HCT116 (cell line): ENCODE data around the gene ITPR1. TPM values are rescaled to one million over a fixed set of nuclear protein-coding genes. Genes with fewer than 3 reads are reported as not detected.

Experiments
- ATAC-seq: fragments of 200-7000 bp; cut with Tn5 transposase; 2 replicates; pipeline ENCODE4 v1.9.1; 2020; ENCODE audit warnings: mild to moderate bottlenecking, moderate library complexity
- BruUV-seq: library from RNA; stranded (reverse); fragments of 400-500 nt; replicated peaks from 2 replicates; lab custom pipeline; 2021; lab: Mats Ljungman, UMichigan
- CTCF ChIA-PET: fragments of 300-600 bp; sonication (Branson Sonifier 250); formaldehyde crosslinking; loops from one replicate; lab custom pipeline; 2021; ENCODE audit warnings: antibody characterized with exemption; lab: Charles Lee
- POLR2A ChIA-PET: fragments of 300-600, 350-600 bp; sonication (Branson Sonifier 250); formaldehyde crosslinking; loops from one replicate; lab custom pipeline; 2021; ENCODE audit warnings: antibody characterized with exemption; lab: Charles Lee
- RAD21 ChIA-PET, 2 experiments: fragments of 300-600 bp; sonication (Branson Sonifier 250); formaldehyde crosslinking; loops; one replicate each; lab custom pipeline; 2023; ENCODE audit warnings: low total read pairs in 2 of 2; ENCODE audit not compliant: uncharacterized antibody in 2 of 2, unreplicated experiment in 2 of 2, low non-redundant PET in 1 of 2; lab: Charles Lee
- DNase-seq: peaks from one replicate; pipeline ENCODE4 v3.0.0-alpha.2; 2010; ENCODE audit warnings: low read depth, low spot score
- H2AFZ ChIP-seq: fragments of 200-600 bp; shearing (Covaris generic), sonication (generic); 2 replicates; pipeline ENCODE4 v1.6.1; 2017; ENCODE audit warnings: low read depth, mixed run types, mixed read lengths, antibody characterized with exemption, low read length; ENCODE audit not compliant: poor library complexity, severe bottlenecking
- H3K27ac ChIP-seq: 2 replicates; pipeline ENCODE4 v1.5.1; 2012; ENCODE audit warnings: low read depth, low read length
- H3K27me3 ChIP-seq: fragments of 200-600 bp; sonication (generic); 2 replicates; pipeline ENCODE4 v1.6.1; 2016; ENCODE audit warnings: mixed run types, low read length, mixed read lengths; ENCODE audit not compliant: insufficient read depth
- H3K36me3 ChIP-seq, 2 experiments: fragments of 200-500 bp in 1 of 2; fragments of 200-600 bp in 1 of 2; sonication (Bioruptor generic) in 1 of 2; sonication (generic) in 1 of 2; 2 replicates each; pipeline versions ENCODE4 v1.5.1 to v1.6.1; 2014 to 2016; ENCODE audit warnings: low read length in 2 of 2, inconsistent platforms in 1 of 2, mixed read lengths in 1 of 2, mixed run types in 1 of 2; ENCODE audit not compliant: insufficient read depth in 2 of 2, control insufficient read depth in 1 of 2
- H3K4me1 ChIP-seq, 2 experiments: fragments of 200-600 bp in 1 of 2; sonication (generic) in 1 of 2; 2 replicates each; pipeline versions ENCODE4 v1.5.1 to v1.6.1; 2012 to 2017; ENCODE audit warnings: low read length in 2 of 2, inconsistent platforms in 1 of 2, mild to moderate bottlenecking in 1 of 2, mixed read lengths in 1 of 2, mixed run types in 1 of 2, moderate library complexity in 1 of 2; ENCODE audit not compliant: insufficient read depth in 2 of 2, control insufficient read depth in 1 of 2
- H3K4me2 ChIP-seq: fragments of 200-600 bp; sonication (generic); 2 replicates; pipeline ENCODE4 v1.6.1; 2017; ENCODE audit warnings: mixed run types, low read length, mixed read lengths
- H3K4me3 ChIP-seq, 2 experiments: fragments of 200-600 bp in 1 of 2; sonication (generic) in 1 of 2; replicated peaks in 1 of 2; 2 replicates each; pipeline ENCODE4 v1.5.1; 2011 to 2016; ENCODE audit warnings: low read length in 2 of 2, control low read depth in 1 of 2, low read depth in 1 of 2, mild to moderate bottlenecking in 1 of 2, mixed read lengths in 1 of 2, mixed run types in 1 of 2
- H3K79me2 ChIP-seq: fragments of 200-600 bp; sonication (generic); 2 replicates; pipeline ENCODE4 v1.6.1; 2017; ENCODE audit warnings: mild to moderate bottlenecking, mixed run types, low read length, moderate library complexity, mixed read lengths; ENCODE audit not compliant: insufficient read depth
- H3K9ac ChIP-seq: fragments of 200-600 bp; sonication (generic); 2 replicates; pipeline ENCODE4 v1.6.1; 2016; ENCODE audit warnings: low read length, mixed read lengths
- H3K9me2 ChIP-seq: fragments of 200-600 bp; sonication (generic), shearing (Covaris generic); 2 replicates; pipeline ENCODE4 v1.6.1; 2017; ENCODE audit warnings: mixed run types, mild to moderate bottlenecking, moderate library complexity; ENCODE audit not compliant: insufficient read depth
- H3K9me3 ChIP-seq, 2 experiments: fragments of 200-500 bp in 1 of 2; fragments of 200-600 bp in 1 of 2; sonication (Bioruptor generic) in 1 of 2; sonication (generic) in 1 of 2; 2 replicates each; pipeline ENCODE4 v1.6.1; 2014 to 2017; ENCODE audit warnings: low read length in 2 of 2, mixed read lengths in 2 of 2, inconsistent platforms in 1 of 2, low read depth in 1 of 2, mild to moderate bottlenecking in 1 of 2, mixed run types in 1 of 2, moderate library complexity in 1 of 2; ENCODE audit not compliant: control insufficient read depth in 1 of 2, insufficient read depth in 1 of 2
- H4K20me1 ChIP-seq: fragments of 200-600 bp; sonication (generic), shearing (Covaris generic); 2 replicates; pipeline ENCODE4 v1.6.1; 2017; ENCODE audit warnings: mixed run types, mild to moderate bottlenecking, moderate library complexity; ENCODE audit not compliant: insufficient read depth
- ATF3 ChIP-seq: IDR thresholded peaks from 2 replicates; pipeline ENCODE4 v1.6.1; 2012
- CBX3 ChIP-seq: IDR thresholded peaks from 2 replicates; pipeline ENCODE4 v1.6.1; 2012; ENCODE audit warnings: low read depth
- ELF1 ChIP-seq: IDR thresholded peaks from 2 replicates; pipeline ENCODE4 v1.6.1; 2012; ENCODE audit warnings: low read depth, borderline replicate concordance
- EZH2phosphoT487 ChIP-seq: fragments of 200-600 bp; IDR thresholded peaks from 2 replicates; pipeline ENCODE4 v1.6.1; 2018; ENCODE audit warnings: antibody characterized with exemption, borderline replicate concordance
- JUND ChIP-seq: IDR thresholded peaks from 2 replicates; pipeline ENCODE4 v1.6.1; 2012
- MAX ChIP-seq: IDR thresholded peaks from 2 replicates; pipeline ENCODE4 v1.6.1; 2012
- POLR2A ChIP-seq: IDR thresholded peaks from 2 replicates; pipeline ENCODE4 v1.7.0; 2011; ENCODE audit warnings: borderline replicate concordance; ENCODE audit not compliant: insufficient read depth, insufficient read length; ENCODE audit errors: extremely low read depth
- POLR2AphosphoS5 ChIP-seq: IDR thresholded peaks from 2 replicates; pipeline ENCODE4 v1.6.1; 2011; ENCODE audit warnings: mild to moderate bottlenecking, low read depth, low read length, moderate library complexity
- RAD21 ChIP-seq: IDR thresholded peaks from 2 replicates; pipeline ENCODE4 v1.6.1; 2012; ENCODE audit warnings: low read depth, mild to moderate bottlenecking
- SIN3A ChIP-seq: IDR thresholded peaks from 2 replicates; pipeline ENCODE4 v1.6.1; 2012; ENCODE audit warnings: low read depth
- SP1 ChIP-seq: IDR thresholded peaks from 2 replicates; pipeline ENCODE4 v1.6.1; 2012; ENCODE audit warnings: low read depth
- TCF7L2 ChIP-seq: IDR thresholded peaks from 2 replicates; pipeline ENCODE4 v1.7.0; 2011; ENCODE audit warnings: borderline replicate concordance, inconsistent platforms; ENCODE audit not compliant: insufficient read depth, insufficient read length; ENCODE audit errors: extremely low read depth
- YY1 ChIP-seq: IDR thresholded peaks from 2 replicates; pipeline ENCODE4 v1.6.1; 2011; ENCODE audit warnings: low read length, low read depth, moderate library complexity, mild to moderate bottlenecking; ENCODE audit not compliant: insufficient replicate concordance; ENCODE audit errors: extremely low read depth
- ZBTB33 ChIP-seq: IDR thresholded peaks from 2 replicates; pipeline ENCODE4 v1.6.1; 2011; ENCODE audit warnings: mild to moderate bottlenecking, low read length, moderate library complexity; ENCODE audit not compliant: insufficient replicate concordance; ENCODE audit errors: extremely low read depth
- ZNF274 ChIP-seq: fragments of 200-500 bp; sonication (Bioruptor generic); IDR thresholded peaks from 2 replicates; pipeline ENCODE4 v1.6.1; 2014; ENCODE audit warnings: mild to moderate bottlenecking, low read depth, low read length, inconsistent platforms
- intact Hi-C: fragments of 100-400 bp; cut with micrococcal nuclease; formaldehyde crosslinking; loops from 2 replicates; pipeline ENCODE4 v1.10.0; 2022
- total RNA-seq: library from RNA; stranded (reverse); gene quantifications from one replicate; pipeline ENCODE4 v1.2.1, GENCODE V29; 2021; ENCODE audit not compliant: unreplicated experiment
- TF ChIP-seq, protein P1 (sequence below): IDR thresholded peaks from 2 replicates; pipeline ENCODE4 v1.6.1; 2012; ENCODE audit warnings: low read depth

The ITPR1 gene
- total RNA-seq, 1 experiment from 2014 or later, result 9.2 TPM

DNA sequence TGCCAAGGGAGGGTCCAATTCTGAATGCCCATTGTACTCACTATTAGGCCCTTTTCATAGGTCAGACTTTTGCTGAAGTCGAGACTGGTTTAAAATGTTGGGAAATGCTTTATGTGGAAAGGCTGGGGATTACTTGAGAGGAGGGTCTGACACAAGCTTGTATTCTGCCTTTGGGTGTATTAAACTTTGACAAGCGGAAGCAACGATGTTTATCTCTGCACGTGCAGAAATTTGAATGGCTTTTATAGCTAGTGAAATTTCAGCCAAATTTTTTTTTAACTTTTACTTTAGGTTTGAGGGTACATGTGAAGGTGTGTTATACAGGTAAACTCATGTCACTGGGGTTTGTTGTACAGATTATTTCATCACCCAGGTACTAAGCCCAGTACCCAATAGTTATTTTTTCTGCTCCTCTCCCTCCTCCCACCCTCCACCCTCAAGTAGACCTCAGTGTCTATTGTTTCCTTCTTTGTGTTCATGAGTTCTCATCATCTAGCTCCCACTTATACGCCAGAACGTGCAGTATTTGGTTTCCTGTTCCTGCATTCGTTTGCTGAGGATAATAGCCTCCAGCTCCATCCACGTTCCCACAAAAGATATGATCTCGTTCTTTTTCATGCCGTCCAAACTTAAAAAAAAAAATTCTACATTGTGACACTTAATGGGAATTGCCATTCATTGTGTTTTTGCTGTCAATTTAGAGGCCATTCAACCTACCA is 263.1 kb downstream of the ITPR1 start:
- no peak overlapping the region for H3K4me3 ChIP-seq
- H3K79me2 ChIP-seq, result no peaks in the 10 kb centered on the region
- ATAC-seq, result no peak
- intact Hi-C loops, result no loop called here
- H3K27me3 ChIP-seq, result no peaks in the 10 kb centered on the region
- H3K4me2 ChIP-seq, result no peak overlapping the region
- H4K20me1 ChIP-seq, result no peaks in the 10 kb centered on the region
- H3K36me3 ChIP-seq, result no peaks in the 10 kb centered on the region
- ChIA-PET CTCF (no interaction called here), POLR2A (no interaction called here), RAD21 (no interaction called here)
- DNase-seq, result no peak
- no peaks in the 10 kb centered on the region for H3K9me3 ChIP-seq
- BruUV-seq, result no TSS peak
- no peak overlapping the region for H3K27ac ChIP-seq
- no peak overlapping the region for H3K9ac ChIP-seq
- TF ChIP-seq, protein P1, sequence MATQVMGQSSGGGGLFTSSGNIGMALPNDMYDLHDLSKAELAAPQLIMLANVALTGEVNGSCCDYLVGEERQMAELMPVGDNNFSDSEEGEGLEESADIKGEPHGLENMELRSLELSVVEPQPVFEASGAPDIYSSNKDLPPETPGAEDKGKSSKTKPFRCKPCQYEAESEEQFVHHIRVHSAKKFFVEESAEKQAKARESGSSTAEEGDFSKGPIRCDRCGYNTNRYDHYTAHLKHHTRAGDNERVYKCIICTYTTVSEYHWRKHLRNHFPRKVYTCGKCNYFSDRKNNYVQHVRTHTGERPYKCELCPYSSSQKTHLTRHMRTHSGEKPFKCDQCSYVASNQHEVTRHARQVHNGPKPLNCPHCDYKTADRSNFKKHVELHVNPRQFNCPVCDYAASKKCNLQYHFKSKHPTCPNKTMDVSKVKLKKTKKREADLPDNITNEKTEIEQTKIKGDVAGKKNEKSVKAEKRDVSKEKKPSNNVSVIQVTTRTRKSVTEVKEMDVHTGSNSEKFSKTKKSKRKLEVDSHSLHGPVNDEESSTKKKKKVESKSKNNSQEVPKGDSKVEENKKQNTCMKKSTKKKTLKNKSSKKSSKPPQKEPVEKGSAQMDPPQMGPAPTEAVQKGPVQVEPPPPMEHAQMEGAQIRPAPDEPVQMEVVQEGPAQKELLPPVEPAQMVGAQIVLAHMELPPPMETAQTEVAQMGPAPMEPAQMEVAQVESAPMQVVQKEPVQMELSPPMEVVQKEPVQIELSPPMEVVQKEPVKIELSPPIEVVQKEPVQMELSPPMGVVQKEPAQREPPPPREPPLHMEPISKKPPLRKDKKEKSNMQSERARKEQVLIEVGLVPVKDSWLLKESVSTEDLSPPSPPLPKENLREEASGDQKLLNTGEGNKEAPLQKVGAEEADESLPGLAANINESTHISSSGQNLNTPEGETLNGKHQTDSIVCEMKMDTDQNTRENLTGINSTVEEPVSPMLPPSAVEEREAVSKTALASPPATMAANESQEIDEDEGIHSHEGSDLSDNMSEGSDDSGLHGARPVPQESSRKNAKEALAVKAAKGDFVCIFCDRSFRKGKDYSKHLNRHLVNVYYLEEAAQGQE, result no peak
- TF ChIP-seq POLR2A (no peak), JUND (no peak), MAX (no peak), SP1 (no peak), ZBTB33 (no peak), RAD21 (no peak), ATF3 (no peak), ELF1 (no peak), YY1 (no peak), CBX3 (no peak), POLR2AphosphoS5 (no peak), EZH2phosphoT487 (no peak), ZNF274 (no peak), TCF7L2 (no peak), SIN3A (no peak)
- no peak overlapping the region for H2AFZ ChIP-seq
- no peaks in the 10 kb centered on the region for H3K4me1 ChIP-seq
- no peaks in the 10 kb centered on the region for H3K9me2 ChIP-seq
